SH-SY5Y (cell line): ENCODE measurements around the gene PLCL1.

ENCODE experiments used
- GATA2 ChIP-seq: IDR thresholded peaks from 2 replicates; pipeline ENCODE4 v1.6.1; 2011; ENCODE audit warnings: mild to moderate bottlenecking, low read depth, low read length
- GATA3 ChIP-seq: IDR thresholded peaks from 2 replicates; pipeline ENCODE4 v1.6.1; 2011; ENCODE audit warnings: low read depth, mild to moderate bottlenecking, low read length, moderate library complexity

- TF ChIP-seq GATA2 (no peak), GATA3 (no peak)
These were observed 1.6 kb downstream of the PLCL1 start for GRCh38 chr2:197805715-197806633.
